NCI-H460 (cell line): ENCODE results near the gene GFAP. TPM values are rescaled to one million over a fixed set of nuclear protein-coding genes. Genes with fewer than 3 reads are reported as not detected.

ENCODE experiments used
- DNase-seq: peaks from one replicate; pipeline ENCODE4 v3.0.0-alpha.2; 2016; ENCODE audit warnings: low read depth; ENCODE audit errors: extremely low read depth
- total RNA-seq: library from RNA; depleted of rRNA; stranded (reverse); fragments of >200 nt; shearing (Covaris generic); gene quantifications from 2 replicates; pipeline ENCODE4 v1.2.3, GENCODE V29; 2014

GFAP gene
- total RNA-seq, 1 experiment from 2014 or later = 0.32 TPM

DNA sequence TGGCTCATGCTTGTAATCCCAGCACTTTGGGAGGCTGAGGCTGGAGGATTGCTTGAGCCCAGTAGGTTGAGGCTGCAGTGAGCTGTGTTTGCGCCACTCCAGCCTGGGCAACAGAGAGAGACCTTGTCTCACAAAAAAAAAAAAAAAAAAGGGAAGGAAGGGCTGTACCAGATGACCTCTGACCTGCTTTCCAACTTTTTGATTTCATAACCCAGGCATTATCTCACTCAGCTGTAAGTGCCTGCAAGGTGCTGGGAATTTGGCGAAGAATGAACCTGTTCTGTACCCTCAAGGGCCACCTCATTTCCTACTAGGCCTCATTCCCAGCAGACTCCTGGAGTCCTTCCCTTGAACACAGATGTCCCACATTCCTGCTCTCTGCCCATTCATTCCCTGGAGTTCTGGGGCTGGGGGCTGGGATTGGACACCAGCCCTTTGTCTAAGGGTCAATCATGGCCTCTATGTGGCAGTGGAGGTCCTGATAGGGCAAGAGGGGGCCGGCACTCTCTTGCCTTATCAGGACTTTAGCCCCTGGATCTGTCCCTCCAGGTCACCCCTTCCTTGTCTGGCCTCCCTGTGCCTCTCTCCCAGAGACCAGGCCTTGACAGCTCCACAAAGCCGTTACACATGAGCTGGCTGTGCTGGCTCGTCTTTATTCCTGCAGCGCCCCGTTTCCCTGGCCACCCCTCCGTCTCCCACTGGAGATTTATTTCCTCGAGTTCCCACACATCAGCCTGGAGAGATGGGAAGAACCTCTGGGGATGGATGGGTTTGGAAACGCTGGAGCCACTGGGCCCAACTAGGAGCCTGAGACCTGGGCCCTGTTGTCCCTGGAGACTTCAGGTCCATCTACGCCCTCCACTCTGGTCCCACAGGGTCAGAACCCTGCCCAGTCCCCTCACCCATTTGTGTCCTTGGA lies 821 bp upstream of the GFAP start:
- no peak for DNase-seq

GRCh38 chr17:44914698-44915271 lies 515 bp downstream of the GFAP start:
- no peak for DNase-seq

DNA sequence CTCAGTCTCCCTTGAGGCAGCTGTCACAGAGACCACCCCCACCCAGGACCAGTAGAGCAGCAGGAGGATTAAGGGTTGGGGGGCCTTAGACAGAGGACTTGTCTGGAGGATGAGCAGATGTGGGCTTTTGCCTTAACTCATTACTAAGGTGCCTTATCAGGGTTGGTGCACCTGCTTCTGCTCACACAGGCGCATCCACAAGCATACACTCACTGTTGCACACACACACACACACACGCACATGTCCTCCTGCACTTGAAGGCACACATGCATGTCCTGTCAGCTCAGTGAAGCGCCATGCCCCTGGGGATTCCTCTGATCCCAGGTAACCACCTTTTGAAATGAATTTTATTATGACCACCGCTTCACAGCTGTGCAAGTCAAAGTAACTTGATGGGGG lies 1.2 kb downstream of the GFAP start:
- no peak for DNase-seq

DNA sequence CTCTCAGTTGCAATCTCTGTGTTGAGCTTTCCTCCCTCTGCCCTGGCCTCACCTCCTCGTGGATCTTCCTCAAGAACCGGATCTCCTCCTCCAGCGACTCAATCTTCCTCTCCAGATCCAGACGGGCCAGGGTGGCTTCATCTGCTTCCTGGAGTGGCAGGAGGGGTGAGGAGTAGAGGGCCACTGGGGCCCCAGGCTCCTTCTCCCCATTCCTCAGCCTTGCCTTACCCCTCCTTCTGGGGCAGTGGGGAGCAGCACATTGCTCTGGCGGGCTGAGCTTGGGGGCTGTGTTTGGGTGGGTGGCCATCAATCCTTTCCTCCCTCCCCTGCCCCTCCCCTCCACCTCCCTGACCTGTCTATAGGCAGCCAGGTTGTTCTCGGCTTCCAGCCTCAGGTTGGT lies 1.6 kb downstream of the GFAP start:
- DNase-seq = no peak

DNA sequence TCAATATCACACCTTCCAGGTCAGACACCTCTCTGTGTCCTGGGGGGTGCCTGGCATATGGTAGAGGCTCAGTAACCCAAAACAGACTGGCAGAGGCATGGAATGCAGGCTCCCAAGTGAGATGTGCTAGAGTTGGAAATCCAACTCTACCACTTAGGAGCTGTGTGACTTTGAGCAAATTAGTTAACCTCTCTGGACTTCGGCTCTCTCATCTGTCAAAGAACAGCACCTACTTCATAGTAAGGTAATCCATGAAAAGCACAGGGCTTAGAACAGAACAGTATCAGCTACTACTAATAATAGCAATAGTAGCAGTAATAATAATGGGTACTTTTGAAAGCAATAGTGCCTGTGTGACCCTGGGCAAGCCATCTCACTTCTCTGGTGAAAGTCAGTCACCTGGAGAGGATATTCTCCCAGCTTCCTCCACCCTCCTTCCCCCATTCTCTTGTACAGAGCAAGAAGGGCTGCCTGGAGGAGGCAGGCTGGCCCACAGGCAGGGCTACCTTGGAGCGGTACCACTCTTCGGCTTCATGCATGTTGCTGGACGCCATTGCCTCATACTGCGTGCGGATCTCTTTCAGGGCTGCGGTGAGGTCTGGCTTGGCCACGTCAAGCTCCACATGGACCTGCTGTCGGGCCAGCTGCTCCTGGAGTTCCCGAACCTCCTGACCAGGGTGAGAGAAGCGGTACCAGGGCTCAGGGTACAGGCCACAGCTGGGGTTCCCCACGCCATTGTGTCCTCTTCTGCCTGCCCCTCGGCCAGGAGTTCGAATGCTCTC lies 2.3 kb downstream of the GFAP start:
- DNase-seq = no peak

GRCh38 chr17:44911133-44912001 lies 3.9 kb downstream of the GFAP start:
- DNase-seq = peak; percentile 57

GRCh38 chr17:44910231-44911106 lies 4.8 kb downstream of the GFAP start:
- DNase-seq = no peak

- no peak for DNase-seq
These were observed 5.6 kb downstream of the GFAP start for GRCh38 chr17:44909681-44910144.

GRCh38 chr17:44908761-44909326 lies 6.5 kb downstream of the GFAP start:
- no peak for DNase-seq

DNA sequence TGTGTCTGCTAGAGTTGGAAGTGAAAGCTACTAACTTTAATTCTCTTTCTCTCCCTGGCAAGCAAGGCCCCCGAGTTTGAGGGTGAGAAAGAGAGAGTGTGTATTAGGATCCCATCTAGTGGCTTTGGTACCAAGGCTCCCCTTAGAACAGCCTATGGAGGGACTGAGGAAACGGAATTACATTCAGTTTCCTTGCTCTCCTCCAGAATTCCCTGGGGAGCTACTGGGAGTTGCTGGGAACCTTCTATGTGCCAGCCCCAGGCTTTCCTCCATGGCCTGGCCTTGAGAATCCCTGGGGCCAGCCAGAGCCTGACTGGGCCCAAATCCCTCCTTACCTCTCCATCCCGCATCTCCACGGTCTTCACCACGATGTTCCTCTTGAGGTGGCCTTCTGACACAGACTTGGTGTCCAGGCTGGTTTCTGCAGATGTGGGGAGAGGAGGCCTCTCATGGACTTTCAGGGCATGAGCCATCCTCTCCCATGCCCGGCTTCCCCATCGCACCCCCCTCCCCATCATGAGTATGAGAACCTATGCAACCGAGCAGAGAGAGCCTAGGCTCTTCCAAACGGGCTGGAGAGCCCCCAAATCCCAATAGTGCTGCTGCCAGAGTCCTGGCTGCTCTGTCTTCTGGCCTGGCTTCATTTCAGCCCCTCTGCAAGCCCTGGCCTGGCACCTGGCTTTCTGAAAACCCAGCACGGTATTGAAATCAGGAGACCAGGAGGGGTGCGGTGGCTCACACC lies 7.4 kb downstream of the GFAP start:
- DNase-seq = no peak

DNA sequence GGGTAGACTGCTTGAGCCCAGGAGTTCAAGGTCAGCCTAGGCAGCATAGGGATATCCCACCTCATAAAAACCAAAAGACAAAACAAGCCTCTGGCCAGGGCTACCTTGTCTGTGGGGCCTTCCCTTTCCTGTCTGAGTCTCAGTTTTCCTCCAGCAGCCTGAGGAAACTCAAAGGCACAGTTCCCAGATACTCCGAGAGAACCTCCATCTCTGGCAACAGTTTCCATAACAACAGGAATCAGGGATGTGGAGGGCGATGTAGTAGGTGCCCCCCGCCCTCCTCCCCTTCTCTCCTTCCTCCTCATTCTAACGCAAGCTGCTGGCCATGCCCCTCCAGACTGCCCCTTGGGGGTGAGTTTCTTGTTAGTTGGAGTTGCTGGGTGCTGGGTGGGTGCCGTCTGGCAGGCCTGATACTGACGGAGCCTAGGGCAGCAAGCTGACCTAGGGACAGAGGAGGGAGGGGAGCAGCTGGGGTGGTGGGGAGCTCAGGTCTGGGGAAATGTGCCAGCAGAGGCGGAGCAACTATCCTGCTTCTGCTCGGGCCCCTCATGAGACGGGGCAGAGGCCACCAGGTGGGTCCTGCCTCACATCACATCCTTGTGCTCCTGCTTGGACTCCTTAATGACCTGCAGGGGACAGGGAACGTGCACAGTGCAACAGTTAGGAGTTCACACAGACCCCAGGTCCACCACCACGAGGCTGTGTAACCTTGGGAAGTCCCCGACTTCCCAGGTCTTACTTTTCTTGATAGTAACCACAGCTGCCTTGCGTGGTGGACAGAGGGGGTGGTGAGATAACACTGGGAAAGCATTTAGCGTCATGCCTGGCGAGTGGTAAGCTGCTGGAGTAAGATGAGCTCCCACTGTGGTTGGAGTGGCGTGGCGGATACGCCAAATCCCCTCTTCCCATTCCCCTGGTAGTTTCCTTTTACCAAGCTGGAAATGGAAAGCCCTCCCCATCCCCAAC lies 8.3 kb downstream of the GFAP start:
- no peak for DNase-seq

DNA sequence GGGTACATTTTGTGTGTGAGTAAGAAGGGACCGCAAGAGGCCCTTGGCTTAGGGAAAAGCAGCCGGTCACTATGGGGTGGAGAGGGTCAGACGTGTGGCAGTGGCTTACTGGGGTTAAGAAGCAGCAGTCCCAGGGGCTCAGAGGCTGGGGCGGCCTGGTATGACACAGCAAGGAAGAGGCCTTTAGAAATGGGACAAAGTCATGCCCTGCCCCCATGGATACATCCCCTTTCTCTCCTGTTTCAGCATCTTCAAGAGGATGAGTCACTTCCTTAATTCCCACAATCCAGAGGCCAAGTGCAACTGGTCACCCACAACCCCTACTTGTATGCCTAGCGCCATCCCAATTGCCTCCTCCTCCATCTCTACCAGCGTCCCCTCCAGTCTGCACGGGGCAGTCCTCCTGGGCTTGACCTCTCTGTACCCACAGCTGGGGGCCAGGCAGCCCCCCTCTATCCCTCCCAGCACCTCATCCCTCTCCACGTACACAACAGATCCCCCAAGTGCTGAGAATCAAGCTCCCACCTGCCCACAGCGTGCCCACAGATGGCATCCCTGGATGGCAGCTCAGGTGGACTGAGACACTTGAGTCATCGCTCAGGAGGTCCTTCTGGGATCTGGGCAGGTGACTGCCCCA lies 9.2 kb downstream of the GFAP start:
- DNase-seq = peak; percentile 95

GRCh38 chr17:44905006-44906000 lies 10.0 kb downstream of the GFAP start:
- no peak for DNase-seq

- DNase-seq = no peak
These were observed 11.0 kb downstream of the GFAP start for GRCh38 chr17:44904001-44904984.
